ENCODE measurements around the gene SYNRG. TPM values are rescaled to one million over a fixed set of nuclear protein-coding genes. Genes with fewer than 3 reads are reported as not detected.

The SYNRG gene
- polyA plus RNA-seq, 1 of the 3 experiments (the other 2 are of a cell fraction), result 8.9 TPM

- H3K79me2 ChIP-seq (ENCODE audit: insufficient read depth), result peaks cover 55% of the 10 kb centered on the region
- DNase-seq, result peak; percentile 79
- peak overlapping the region; percentile 69 for H2AFZ ChIP-seq (ENCODE audit: low read depth)
- H3F3A ChIP-seq (replicated peaks; ENCODE audit: insufficient read depth), result peaks cover 22% of the 10 kb centered on the region
- peak overlapping the region; percentile 86 to 90 for H3K4me3 ChIP-seq (ENCODE audit: low read depth in 2 of 2, low read length in 1 of 2)
- POLR2A ChIA-PET, result interaction anchor here (0.9 kb wide), 1 partner anchor 35 kb away, joined by 6 read pairs; the partner anchor contains the start of gene DDX52
- TF ChIP-seq MAX (IDR thresholded peaks at IDR 0.05; ENCODE audit: low read depth) (peak; percentile 21; the same call in 1 of the 2 replicates), RCOR1 (IDR thresholded peaks at IDR 0.05; ENCODE audit: low read length) (no peak), FOXM1 (IDR thresholded peaks at IDR 0.05; ENCODE audit: low read depth) (no peak), REST (IDR thresholded peaks at IDR 0.05; ENCODE audit: low read depth, low read length) (no peak), RAD21 (IDR thresholded peaks at IDR 0.05; ENCODE audit: low read length) (no peak), RXRA (IDR thresholded peaks at IDR 0.05; ENCODE audit: borderline replicate concordance, low read depth) (no peak), SIN3A (IDR thresholded peaks at IDR 0.05; ENCODE audit: borderline replicate concordance, low read depth, low read length) (no peak)
- H3K4me1 ChIP-seq (ENCODE audit: control insufficient read depth in 1 of 2, insufficient read depth in 2 of 2, low read depth in 1 of 2, low read length in 1 of 2), result peaks cover 0 to 10% of the 10 kb centered on the region in 2 experiments; a peak in 3 of 4 replicates
- H3K27me3 ChIP-seq (ENCODE audit: insufficient read depth), result no peaks in the 10 kb centered on the region
- 3% methylated on average over 23 of the region's 26 CpGs for WGBS (ENCODE audit: low lambda C conversion rate)
- no peaks in the 10 kb centered on the region for H4K20me1 ChIP-seq (ENCODE audit: insufficient read depth)
- peak overlapping the region; percentile 87 to 94 for H3K27ac ChIP-seq (ENCODE audit: low read depth in 2 of 2, low read length in 1 of 2)
- peaks cover 20 to 45% of the 10 kb centered on the region in 2 experiments for H3K36me3 ChIP-seq (replicated peaks in 1 of 2; ENCODE audit: control insufficient read depth in 1 of 2, insufficient read depth in 2 of 2, low read length in 1 of 2)
- no peaks in the 10 kb centered on the region for H3K9me3 ChIP-seq
- CTCF ChIA-PET, result interaction anchor here (0.6 to 3.4 kb wide), 12 partner anchors 9 to 883 kb away, joined by 3 to 14 read pairs (median 6); no protein-coding TSS in a partner anchor
- peak overlapping the region; percentile 93 for H3K9ac ChIP-seq
- H3K4me2 ChIP-seq, result peak overlapping the region; percentile 74
- no peaks in the 10 kb centered on the region for H3K9me2 ChIP-seq
Observed at GRCh38 chr17:37608351-37609169, 658 bp downstream of the SYNRG start.

- Histone ChIP-seq H3K9ac (peak overlapping the region; percentile 93), H3K4me3 (ENCODE audit: low read depth in 2 of 2, low read length in 1 of 2) (peak overlapping the region; percentile 86 to 90), H3K9me3 (no peaks in the 10 kb centered on the region), H3K4me2 (peak overlapping the region; percentile 74), H3K4me1 (ENCODE audit: control insufficient read depth in 1 of 2, insufficient read depth in 2 of 2, low read depth in 1 of 2, low read length in 1 of 2) (peaks cover 0 to 10% of the 10 kb centered on the region in 2 experiments; a peak in 3 of 4 replicates), H3K27ac (ENCODE audit: low read depth in 2 of 2, low read length in 1 of 2) (peak overlapping the region; percentile 87 to 94; a peak in 2 of 4 replicates), H4K20me1 (ENCODE audit: insufficient read depth) (no peaks in the 10 kb centered on the region), H2AFZ (ENCODE audit: low read depth) (peak overlapping the region; percentile 69; the same call in 1 of the 2 replicates), H3K36me3 (replicated peaks in 1 of 2; ENCODE audit: control insufficient read depth in 1 of 2, insufficient read depth in 2 of 2, low read length in 1 of 2) (peaks cover 12 to 42% of the 10 kb centered on the region in 2 experiments), H3K79me2 (ENCODE audit: insufficient read depth) (peaks cover 63% of the 10 kb centered on the region), H3K27me3 (ENCODE audit: insufficient read depth) (no peaks in the 10 kb centered on the region), H3F3A (replicated peaks; ENCODE audit: insufficient read depth) (peaks cover 15% of the 10 kb centered on the region), H3K9me2 (no peaks in the 10 kb centered on the region)
- 85% methylated on average over 26 of the region's 26 CpGs for WGBS (ENCODE audit: low lambda C conversion rate)
- ChIA-PET POLR2A (no interaction called here), CTCF (interaction anchor here (3.4 kb wide), 1 partner anchor 80 kb away, joined by 14 read pairs; no protein-coding TSS in a partner anchor)
- no peak for DNase-seq
- TF ChIP-seq TEAD4 (IDR thresholded peaks at IDR 0.05; ENCODE audit: borderline replicate concordance, insufficient read depth) (no peak), EZH2phosphoT487 (IDR thresholded peaks at IDR 0.05; ENCODE audit: borderline replicate concordance, low read depth) (no peak), NFIC (IDR thresholded peaks at IDR 0.05; ENCODE audit: borderline replicate concordance) (no peak)
Observed at GRCh38 chr17:37607637-37608331, 1.4 kb downstream of the SYNRG start.

Data from SK-N-SH (cell line).